Suppressor macrophage treated with lipopolysaccharide for 4 hours (primary cell): ENCODE data around the gene B3GNT4.
"Not testable (repeated sequence)": the region's sequence is repeated elsewhere in the genome, so short reads cannot be mapped to it uniquely, and the experiment has no call there.

Experiments used
- DNase-seq: peaks from one replicate; pipeline ENCODE4 v3.0.0-alpha.2; 2020

B3GNT4 gene

DNA sequence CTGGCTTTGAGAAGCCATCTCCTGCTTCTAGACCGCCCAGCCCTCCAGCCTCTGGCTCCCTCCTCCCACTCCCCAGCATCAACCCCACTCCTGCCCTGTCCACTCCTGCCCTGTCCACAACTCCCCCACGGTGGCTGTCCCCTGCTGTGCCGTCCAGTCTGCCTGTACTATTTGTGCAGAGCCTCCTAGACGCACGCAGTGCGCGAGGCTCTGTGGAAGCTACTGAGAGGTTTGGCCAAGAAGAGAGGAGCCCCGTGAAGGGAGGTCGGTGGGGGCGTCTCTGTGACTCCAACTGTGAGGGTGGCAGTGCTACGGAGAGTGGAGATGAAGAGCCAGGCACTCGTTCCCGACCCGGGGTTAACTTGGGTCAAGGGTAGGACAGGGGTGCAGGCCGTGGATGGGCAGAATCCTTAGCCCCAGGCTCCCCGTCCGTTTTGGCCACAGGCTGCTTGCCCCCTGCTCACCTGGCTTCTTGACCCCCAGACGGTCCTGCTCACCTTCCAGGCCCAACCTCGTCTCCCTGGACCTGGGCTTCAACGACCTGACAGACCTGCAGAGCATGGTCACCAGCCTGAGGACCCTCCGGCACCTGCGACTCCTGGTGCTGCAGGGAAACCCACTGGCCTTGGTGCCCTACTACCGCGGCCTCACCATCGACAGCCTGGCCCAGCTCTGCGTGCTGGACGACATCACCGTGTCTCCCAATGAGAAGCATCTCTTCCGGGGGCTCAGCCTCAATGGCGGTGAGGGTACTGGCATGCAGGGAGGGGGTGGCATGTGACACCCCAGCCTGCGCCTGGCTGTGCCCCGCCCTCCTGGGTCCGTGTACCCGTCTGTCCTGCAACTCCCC is 13.7 kb upstream of the B3GNT4 start:
- no peak for DNase-seq

DNA sequence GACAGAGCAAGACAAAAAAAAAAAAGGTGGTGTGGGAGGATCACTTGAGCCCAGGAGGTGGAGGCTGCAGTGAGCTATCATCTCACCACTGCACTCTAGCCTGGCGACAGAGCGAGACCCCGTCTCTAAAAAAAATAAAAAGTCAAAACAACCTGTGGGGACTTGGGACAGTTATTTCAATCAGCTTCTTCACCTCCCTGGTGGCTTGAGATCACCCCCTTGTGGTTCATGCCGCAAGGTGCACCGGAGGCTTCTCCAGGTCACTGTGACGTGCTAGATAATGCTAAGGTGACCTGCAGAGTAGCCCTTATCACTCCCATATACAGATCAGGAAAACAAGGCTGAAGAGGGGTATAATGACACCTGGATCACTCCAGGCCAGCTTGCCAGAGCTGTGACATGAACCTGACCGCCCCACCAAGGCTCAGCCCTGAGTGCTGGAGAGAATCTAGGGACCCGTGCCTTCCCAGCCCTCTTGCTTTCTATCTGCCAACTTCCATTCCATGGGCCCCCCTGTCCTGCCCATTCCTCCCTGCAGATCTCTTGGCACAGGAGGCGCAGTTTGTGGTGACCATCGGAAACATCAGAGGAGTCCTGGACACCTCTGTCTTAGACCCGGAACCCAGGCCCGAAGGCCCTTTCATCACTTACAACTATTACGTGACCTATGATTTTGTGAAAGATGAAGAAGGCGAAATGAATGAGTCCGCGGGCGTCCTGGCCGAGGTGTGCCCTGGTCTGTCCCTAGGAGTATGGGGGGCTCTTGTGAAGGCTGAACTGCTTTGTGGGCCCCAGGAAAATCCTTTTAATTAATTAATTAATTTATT is 12.5 kb upstream of the B3GNT4 start:
- DNase-seq, result peak; percentile 59

DNA sequence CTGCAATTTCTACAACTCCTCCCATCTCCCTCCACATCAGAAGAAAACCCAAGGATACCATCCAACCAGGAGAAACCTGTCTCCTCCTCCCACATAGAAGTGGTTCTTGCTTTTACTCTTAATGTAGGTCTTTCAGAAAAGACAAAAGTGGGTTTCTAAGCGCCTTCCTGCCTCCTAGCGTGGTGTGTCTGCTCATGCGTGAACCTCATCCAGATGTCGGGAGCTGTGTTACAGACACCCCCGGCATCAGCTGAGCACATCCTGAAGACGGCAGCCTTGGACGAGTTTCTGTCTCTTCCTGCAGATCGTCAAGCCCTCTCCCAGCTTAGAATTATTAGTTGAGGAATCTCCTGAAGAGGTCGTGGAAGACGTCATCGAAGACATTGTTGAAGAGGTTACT is 11.1 kb upstream of the B3GNT4 start:
- no peak for DNase-seq

DNA sequence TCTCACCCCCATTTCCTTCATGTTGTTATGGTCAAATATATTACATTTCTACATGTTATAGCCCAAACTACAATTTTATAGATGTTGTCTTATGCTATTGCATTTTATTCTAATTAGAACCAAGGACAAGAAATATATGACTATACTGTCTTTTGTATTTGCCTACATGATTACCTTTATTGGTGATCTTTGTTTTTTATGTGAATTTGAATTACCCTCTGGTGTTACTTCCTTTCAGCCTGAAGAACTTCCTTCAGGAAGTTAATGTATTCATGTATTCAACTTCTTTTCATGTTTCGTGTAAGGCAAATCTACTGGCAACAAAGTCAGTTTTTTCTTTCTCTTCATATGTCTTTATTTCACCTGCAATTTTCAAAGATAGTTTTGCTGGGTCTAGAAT is 8.7 kb upstream of the B3GNT4 start:
- DNase-seq, result no peak

DNA sequence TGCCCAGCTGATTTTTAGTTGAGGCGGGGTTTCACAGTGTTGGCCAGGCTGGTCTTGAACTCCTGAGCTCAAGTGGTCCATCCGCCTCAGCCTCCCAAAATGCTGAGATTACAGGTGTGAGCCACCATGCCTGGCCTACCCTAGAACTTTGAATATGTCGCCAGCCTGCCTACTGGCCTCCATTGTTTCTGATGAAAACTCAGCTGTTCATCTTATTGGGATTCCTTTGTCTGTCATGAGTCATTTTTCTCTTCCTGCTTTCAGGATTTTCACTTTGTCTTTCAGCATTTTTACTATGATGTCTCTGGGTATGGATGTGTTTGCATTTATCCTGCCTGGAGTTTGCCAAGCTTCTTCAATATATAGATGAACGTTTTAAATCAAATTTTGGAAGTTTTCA is 8.1 kb upstream of the B3GNT4 start:
- no peak for DNase-seq

DNA sequence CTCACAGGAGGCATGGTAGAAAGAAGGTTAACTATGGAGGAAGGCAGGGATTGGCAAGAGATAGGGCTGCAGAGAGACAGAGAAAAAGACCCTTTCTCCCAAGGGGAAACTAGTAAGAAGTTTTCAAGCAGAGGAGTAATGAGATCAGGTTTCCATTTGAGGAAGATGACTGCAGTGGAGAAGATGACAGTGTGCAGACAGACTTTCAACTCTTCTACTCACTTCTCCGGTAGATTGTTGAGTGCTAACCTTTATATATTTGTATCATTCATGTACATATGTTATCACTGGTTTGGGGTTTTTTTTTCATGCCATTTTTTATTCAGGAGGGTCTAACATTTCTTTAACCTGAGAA is 5.9 kb upstream of the B3GNT4 start:
- peak; percentile 41 for DNase-seq

DNA sequence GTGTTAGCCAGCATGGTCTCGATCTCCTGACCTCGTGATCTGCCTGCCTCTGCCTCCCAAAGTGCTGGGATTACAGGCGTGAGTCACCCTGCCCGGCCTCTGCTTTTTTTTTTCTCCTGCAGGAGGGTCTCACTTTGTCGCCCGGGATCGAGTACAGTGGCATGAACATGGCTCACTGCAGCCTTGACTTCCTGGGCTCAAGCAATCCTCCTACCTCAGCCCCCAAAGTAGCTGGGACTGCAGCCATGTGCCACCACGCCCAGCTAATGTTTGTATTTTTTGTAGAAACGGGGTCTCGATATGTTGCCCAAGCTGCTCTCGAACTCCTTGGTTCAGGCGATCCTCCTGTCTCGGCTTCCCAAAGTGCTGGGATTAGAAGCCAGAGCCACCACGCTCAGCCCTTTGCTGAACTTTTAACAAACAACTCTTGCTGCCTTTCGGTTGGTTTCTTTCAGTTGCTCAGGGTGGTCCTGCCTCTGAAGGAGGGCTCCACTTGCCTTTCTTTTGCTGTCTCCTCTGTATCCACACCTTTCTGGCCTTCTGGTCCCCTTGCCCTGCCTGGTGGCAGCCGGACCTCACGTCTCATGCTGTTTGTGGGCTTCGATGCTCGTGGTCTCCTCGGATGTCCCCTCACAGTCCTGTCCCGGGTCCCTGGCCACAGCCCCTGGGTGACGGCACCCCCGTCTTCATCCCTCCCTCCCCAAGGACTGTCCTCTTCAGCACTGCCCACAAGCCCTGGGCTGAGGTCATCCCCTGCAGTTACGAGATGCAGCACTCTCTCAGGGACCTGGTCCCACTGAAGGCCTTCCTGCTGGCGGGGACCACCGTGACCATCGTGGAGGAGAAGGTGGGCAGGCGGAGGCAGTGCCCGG is 3.8 kb upstream of the B3GNT4 start:
- no peak for DNase-seq

DNA sequence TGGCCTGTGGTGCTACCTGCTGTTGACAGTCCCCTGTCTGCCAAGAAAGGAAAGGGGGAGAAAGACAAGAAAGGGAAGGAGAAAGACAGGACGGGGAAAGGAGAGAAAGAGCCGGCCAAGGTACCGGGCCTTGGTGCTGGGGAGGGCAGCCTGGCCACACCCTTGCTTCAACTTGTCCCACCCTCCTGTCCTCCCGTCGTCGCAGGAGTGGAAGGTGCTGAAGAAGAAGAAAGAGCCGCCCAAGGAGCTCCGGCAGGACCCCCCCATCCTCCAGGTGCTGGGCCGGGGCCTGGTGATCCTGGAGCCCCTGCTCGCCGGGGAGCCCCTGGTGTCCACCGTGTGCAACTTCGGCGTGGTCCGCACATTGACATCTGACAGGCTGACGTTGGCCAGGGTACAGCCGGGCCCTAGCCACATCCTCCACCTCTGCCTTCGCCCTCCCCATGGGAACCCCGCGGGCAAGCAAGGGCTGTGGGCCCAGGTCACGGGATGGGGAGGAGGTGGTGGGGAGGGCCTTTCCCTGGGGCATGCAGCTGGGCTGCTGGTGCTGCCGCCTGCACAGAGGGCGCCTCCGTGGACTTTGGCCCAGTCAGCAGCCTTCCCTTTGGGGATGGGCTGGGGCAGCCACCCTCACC is 2.9 kb upstream of the B3GNT4 start:
- no peak for DNase-seq

DNA sequence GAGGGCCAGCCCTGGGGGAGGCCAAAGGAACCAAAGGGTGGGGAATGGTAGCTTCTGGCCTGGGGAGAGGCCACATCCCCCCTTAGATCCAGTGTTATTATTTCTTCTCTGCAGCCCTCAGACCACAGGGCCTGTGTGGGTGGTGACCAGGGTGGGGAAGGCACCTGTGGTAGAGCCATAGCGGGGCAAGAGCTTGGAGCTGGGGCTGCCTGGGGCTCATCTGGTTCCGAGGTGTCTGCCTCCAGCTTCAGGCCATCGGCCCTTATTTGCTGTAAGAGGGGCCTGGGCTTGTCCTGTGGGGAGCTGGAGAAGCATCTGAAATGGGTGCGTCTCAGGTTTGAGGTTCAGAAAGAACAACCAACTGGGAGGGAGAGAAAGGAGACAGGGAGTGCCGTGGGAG is 2.1 kb upstream of the B3GNT4 start:
- no peak for DNase-seq

DNA sequence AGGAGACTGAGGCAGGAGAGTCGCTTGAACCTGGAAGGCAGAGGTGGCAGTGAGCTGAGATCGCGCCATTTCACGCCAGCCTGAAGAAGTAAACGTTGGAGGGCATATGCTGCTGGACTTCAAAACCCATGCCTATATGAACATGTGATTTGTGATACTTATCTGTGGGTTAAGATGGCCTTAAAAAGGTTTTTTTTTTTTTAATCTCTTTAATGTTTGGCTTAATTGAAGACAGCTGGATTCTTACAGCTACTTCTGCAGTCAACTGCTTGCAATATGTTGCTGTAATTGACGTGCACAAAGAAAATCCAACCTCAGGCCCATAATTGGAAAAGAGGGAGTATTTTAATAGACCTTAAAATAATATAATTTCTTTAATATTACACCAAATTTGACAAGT is 1.5 kb upstream of the B3GNT4 start:
- no peak for DNase-seq

DNA sequence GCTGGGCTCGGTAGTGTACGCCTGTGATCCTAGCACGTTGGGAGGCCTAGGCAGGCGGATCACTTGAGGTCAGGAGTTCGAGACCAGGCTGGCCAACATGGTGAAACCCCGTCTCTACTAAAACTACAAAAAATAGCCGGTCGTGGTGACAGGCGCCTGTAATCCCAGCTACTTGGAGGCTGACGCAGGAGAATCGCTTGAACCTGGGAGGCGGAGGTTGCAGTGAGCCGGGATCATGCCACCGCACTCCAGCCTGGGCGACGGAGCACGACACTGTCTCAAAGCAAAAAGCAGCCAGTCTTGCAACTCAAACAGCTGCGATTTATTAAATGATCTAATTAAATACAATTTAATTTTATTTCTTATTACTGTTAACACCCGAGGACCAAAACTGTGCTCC is 698 bp upstream of the B3GNT4 start:
- not testable (repeated sequence) for DNase-seq

DNA sequence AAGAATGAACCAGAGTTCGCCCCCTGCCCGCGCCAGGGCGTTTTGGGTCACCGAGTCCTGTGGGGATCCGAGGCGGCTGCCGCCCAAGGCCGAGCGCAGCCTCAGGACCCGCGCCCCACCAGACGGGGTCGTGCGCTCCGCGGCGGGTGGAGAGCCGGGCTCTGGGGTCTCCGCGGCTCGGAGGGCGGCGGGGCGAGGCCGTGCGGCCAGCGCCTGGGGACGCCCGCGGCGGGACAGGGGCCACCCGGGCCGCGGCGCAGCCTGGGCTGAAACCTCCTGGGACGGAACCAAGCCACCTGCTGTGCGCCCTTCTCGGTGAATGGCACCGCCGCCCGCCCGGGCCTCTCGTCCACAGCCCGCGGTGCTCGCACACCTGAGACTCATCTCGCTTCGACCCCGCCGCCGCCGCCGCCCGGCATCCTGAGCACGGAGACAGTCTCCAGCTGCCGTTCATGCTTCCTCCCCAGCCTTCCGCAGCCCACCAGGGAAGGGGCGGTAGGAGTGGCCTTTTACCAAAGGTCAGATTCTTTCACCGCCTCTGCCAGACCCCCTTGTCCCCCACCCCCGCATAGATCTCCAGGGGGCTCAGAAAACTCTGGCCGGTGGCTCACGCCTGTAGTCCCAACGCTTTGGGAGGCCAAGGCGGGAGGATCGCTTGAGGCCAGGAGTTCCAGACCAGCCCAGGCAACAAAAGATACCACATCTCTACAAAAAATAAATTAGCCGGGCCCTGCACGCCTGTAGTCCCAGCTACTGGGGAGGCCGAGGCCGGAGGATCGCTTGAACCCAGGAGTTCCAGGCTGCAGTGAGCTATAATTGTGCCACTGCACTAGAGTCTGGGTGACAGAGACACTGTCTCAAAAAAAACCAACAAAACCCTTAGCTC is 901 bp downstream of the B3GNT4 start:
- no peak for DNase-seq

DNA sequence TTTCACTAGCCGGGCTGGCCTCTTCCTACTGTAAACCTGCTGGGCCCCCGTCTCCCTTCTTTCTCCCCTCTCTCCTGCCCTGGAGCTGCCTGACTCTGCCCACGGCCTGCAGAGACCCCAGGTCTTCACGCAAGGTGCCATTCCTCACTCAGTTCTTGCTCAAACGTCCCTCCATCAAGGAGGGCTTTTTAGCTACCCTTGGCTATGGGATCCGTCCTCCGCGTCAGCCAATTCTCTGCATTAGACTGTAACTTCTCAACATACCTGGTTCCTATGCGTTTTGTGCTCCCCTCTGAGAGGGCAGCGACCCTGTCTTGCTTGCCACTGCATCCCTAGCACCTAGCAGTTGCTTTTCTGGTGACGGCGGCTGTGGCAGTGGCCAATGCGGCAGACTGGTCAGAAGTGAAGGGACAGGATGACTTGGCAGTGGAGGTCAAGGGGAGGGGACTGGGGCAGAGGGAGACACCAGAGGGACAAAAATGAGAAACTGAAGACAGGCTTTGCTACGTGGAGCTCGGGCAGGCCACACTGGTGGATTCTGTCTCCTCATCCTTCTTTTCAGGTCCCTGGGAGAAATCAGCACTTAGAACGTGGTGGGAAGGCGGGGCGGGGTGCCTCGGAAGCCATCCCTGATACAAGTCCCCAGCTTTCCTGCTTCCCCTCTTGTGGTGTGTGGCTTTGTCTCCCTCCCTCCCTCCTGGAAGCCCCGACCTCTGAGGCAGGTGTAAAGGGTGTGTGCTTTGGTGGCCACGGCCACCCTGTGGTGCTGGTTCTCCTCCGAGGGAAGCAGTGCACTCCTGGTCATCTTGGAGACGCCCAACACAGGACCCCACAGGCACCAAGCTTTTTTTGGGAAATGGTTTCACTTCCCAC is 1.8 kb downstream of the B3GNT4 start:
- no peak for DNase-seq

DNA sequence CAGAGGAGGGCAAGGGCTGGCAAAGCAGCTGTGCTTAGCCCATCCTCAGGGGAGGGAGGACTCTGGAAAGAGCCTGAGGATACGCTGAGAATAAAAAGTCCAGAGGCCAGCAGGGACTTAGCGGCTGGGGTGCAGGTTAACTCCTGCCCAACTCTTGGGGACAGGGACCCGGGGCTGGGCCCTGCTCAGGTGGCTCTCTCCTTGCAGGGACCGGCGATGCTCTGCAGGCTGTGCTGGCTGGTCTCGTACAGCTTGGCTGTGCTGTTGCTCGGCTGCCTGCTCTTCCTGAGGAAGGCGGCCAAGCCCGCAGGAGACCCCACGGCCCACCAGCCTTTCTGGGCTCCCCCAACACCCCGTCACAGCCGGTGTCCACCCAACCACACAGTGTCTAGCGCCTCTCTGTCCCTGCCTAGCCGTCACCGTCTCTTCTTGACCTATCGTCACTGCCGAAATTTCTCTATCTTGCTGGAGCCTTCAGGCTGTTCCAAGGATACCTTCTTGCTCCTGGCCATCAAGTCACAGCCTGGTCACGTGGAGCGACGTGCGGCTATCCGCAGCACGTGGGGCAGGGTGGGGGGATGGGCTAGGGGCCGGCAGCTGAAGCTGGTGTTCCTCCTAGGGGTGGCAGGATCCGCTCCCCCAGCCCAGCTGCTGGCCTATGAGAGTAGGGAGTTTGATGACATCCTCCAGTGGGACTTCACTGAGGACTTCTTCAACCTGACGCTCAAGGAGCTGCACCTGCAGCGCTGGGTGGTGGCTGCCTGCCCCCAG is 2.8 kb downstream of the B3GNT4 start:
- DNase-seq, result no peak

DNA sequence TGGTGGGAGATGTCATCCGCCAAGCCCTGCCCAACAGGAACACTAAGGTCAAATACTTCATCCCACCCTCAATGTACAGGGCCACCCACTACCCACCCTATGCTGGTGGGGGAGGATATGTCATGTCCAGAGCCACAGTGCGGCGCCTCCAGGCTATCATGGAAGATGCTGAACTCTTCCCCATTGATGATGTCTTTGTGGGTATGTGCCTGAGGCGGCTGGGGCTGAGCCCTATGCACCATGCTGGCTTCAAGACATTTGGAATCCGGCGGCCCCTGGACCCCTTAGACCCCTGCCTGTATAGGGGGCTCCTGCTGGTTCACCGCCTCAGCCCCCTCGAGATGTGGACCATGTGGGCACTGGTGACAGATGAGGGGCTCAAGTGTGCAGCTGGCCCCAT is 3.5 kb downstream of the B3GNT4 start:
- DNase-seq, result no peak

DNA sequence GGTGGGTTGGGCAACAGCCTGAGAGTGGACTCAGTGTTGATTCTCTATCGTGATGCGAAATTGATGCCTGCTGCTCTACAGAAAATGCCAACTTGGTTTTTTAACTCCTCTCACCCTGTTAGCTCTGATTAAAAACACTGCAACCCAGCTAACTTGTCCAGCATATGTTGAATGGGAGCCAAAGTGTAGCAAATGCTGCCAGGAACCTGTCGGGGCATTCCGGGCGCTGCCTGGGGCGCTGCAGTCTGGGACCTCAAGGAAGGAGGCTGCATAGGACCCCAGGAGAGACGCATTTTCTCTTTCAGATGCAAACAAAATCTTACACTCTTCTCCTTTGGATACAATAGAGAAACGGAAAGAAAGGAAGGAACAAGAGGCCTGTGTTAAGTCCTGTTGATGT is 3.9 kb downstream of the B3GNT4 start:
- DNase-seq, result no peak

DNA sequence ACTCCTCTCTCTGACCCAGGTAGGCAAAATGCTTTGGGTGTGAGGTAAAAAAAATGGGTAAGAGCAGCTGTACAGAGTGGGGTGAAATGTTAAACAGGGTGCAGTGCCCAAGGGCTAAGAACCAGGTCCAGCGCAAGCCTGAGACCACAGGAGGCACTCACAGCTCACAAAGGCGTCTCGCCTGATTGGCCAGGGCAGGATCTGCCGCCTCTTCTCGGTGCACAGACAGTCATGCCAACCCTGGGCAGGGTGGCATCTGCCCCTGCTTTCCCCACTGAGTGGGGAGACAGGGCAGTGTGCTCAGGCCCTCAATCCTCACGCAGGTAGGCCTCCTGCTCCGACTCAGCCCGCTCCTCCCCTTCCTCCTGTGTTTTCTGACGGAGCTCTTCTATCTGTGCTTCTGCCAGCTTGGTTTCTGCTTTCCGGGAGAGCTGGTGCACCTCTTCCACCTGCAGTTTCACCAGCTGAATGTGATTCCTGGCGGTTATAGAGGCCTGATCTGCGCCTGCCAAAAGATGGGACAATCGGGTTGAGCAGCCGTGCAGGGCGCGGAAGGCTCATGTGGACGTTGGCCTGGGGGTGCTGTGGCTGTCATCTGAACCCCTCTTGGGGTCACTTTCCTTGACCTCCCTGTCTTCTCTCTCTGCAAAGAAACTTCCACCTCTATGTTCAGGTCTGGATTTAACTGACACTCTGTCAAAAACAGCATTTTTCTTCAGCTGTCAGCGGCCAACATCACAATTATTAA is 4.7 kb downstream of the B3GNT4 start:
- DNase-seq, result no peak

DNA sequence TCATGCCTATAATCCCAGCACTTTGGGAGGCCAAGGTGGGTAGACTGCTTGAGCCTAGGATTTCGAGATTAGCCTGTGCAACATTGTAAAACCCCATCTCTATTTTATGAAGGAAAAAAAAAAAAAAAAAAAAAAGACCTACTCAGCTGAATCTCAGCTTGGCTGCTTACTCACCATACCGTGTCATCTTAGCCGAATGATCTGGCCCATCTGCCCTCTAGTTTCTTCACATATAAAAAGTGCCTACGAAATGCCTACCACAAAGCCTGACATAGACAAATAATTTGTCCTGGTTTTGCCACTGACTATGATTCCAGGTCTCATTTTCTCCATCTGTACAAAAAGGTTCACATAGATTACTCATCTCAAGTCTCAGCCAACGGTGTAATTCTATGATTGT is 12.3 kb downstream of the B3GNT4 start:
- peak; percentile 42 for DNase-seq

DNA sequence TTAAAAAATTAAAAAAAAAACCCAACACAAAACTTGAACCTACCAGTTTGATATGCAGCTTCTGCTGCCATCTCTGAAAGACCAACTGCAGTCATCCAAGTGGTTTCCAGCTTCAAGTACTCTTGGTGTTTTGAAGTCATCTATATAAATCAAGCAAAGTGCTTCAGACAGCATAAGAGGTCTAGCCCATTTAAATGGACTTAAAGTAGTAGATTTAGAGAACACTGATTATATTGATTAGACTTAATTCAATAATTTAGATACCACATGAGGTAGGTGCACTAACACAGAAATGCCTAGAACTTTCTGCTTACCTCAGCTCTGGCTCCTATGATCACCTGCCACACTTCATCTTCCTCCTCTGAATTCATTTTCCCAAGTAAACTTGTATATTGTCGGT is 12.9 kb downstream of the B3GNT4 start:
- no peak for DNase-seq
